Skeletal muscle cell (primary cell): Measurements from ENCODE around the gene MPPED1.

Experiments used
- DNase-seq: peaks from one replicate; pipeline ENCODE4 v3.0.0-alpha.2; 2010; ENCODE audit warnings: low read depth
- H3K4me3 ChIP-seq: 2 replicates; pipeline ENCODE4 v1.5.1; 2011; ENCODE audit warnings: low read depth, mild to moderate bottlenecking, control low read depth, low read length, moderate library complexity

MPPED1 gene

GRCh38 chr22:43411869-43412807 lies at the start of gene MPPED1:
MPPED1 (plus strand) TSS chr22:43412014; CDS start chr22:43424986, 12,972 bp downstream.
- H3K4me3 ChIP-seq: no peak within 1 kb of the TSS
- DNase-seq: no peak

- no peak for DNase-seq
- no peak overlapping the region for H3K4me3 ChIP-seq
These were observed 48.3 kb upstream of the MPPED1 start for GRCh38 chr22:43363315-43364168.

GRCh38 chr22:43364169-43364435 lies 47.7 kb upstream of the MPPED1 start:
- H3K4me3 ChIP-seq: no peak overlapping the region
- no peak for DNase-seq

- no peak for DNase-seq
- H3K4me3 ChIP-seq: no peak overlapping the region
These were observed 45.9 kb upstream of the MPPED1 start for GRCh38 chr22:43365715-43366440.

- H3K4me3 ChIP-seq: no peak overlapping the region
- DNase-seq: no peak
These were observed 41.8 kb upstream of the MPPED1 start for GRCh38 chr22:43370036-43370435.

GRCh38 chr22:43375951-43376455 lies 35.8 kb upstream of the MPPED1 start:
- no peak for DNase-seq

GRCh38 chr22:43376765-43377547 lies 34.9 kb upstream of the MPPED1 start:
- no peak overlapping the region for H3K4me3 ChIP-seq
- no peak for DNase-seq

More at GRCh38 chr22:43375951-43376455, 35.8 kb upstream of the MPPED1 start:
- H3K4me3 ChIP-seq: no peak overlapping the region

- DNase-seq: no peak
- H3K4me3 ChIP-seq: no peak overlapping the region
These were observed 34.3 kb upstream of the MPPED1 start for GRCh38 chr22:43377548-43377895.

GRCh38 chr22:43377896-43378704 lies 33.7 kb upstream of the MPPED1 start:
- no peak for DNase-seq
- H3K4me3 ChIP-seq: no peak overlapping the region

GRCh38 chr22:43381693-43382092 lies 30.1 kb upstream of the MPPED1 start:
- DNase-seq: no peak
- no peak overlapping the region for H3K4me3 ChIP-seq

- no peak overlapping the region for H3K4me3 ChIP-seq
- DNase-seq: no peak
These were observed 27.0 kb upstream of the MPPED1 start for GRCh38 chr22:43384863-43385262.

GRCh38 chr22:43385770-43386641 lies 25.8 kb upstream of the MPPED1 start:
- DNase-seq: peak; percentile 16
- no peak overlapping the region for H3K4me3 ChIP-seq

GRCh38 chr22:43387815-43388214 lies 24.0 kb upstream of the MPPED1 start:
- H3K4me3 ChIP-seq: no peak overlapping the region
- no peak for DNase-seq

- no peak for DNase-seq
- H3K4me3 ChIP-seq: no peak overlapping the region
These were observed 23.4 kb upstream of the MPPED1 start for GRCh38 chr22:43388420-43388851.

- no peak overlapping the region for H3K4me3 ChIP-seq
- DNase-seq: no peak
These were observed 22.5 kb upstream of the MPPED1 start for GRCh38 chr22:43389227-43389836.

- no peak for DNase-seq
These were observed 21.6 kb upstream of the MPPED1 start for GRCh38 chr22:43390166-43390565.

GRCh38 chr22:43390872-43391271 lies 20.9 kb upstream of the MPPED1 start:
- no peak for DNase-seq
- H3K4me3 ChIP-seq: no peak overlapping the region

More at GRCh38 chr22:43390166-43390565, 21.6 kb upstream of the MPPED1 start:
- no peak overlapping the region for H3K4me3 ChIP-seq
